ENCODE results near the gene MAP3K6.

GRCh38 chr1:27392778-27393635 lies 26.2 kb upstream of the MAP3K6 start:
- TF ChIP-seq ETV6 (CRISPR knock-in tag; conservative IDR thresholded peaks at IDR 0.05) = no peak
- TF ChIP-seq CTCF (CRISPR knock-in tag; IDR thresholded peaks at IDR 0.05) = peak; percentile 57
- no peak for TF ChIP-seq SKI (IDR thresholded peaks at IDR 0.05; ENCODE audit: partially characterized antibody)
